Measurements from ENCODE around the gene ULK1. TPM values are rescaled to one million over a fixed set of nuclear protein-coding genes. Genes with fewer than 3 reads are reported as not detected.

ULK1 gene
- total and polyA plus RNA-seq, 2 experiments from 2014 or later = 8.4 to 33.8 TPM

DNA sequence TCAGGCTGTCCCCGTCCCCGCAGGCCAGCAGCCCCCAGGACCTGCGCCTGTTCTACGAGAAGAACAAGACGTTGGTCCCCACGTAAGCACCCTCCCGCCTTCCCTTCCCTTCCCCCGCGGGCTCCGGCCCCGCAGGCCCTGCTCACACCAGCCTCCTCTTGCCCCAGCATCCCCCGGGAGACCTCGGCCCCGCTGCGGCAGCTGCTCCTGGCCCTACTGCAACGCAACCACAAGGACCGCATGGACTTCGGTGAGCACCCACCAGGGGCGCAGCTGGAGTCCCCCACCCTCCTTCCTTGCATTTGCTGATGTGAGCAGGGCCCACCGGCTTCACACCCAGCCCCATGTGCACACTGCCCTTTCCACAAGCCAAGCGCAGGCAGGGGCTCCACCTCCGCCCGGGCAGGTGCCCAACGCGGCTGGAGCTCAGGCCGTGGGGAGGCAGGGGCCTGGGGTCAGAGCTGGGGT, 15.4 kb downstream of the ULK1 start (continued):
- TF ChIP-seq STAT1 (IDR thresholded peaks at IDR 0.05; ENCODE audit: unreplicated experiment) = no peak
- TF ChIP-seq EZH2 (IDR thresholded peaks at IDR 0.05; ENCODE audit: low read depth, unreplicated experiment) = no peak
- no peak for TF ChIP-seq CREB1 (CRISPR knock-in tag; IDR thresholded peaks at IDR 0.05; ENCODE audit: low read depth)
- no peak for TF ChIP-seq NANOG (IDR thresholded peaks at IDR 0.05; ENCODE audit: borderline replicate concordance)
- TF ChIP-seq EZH2phosphoT487 (IDR thresholded peaks at IDR 0.05; ENCODE audit: unreplicated experiment) = no peak
- TF ChIP-seq, protein P1, sequence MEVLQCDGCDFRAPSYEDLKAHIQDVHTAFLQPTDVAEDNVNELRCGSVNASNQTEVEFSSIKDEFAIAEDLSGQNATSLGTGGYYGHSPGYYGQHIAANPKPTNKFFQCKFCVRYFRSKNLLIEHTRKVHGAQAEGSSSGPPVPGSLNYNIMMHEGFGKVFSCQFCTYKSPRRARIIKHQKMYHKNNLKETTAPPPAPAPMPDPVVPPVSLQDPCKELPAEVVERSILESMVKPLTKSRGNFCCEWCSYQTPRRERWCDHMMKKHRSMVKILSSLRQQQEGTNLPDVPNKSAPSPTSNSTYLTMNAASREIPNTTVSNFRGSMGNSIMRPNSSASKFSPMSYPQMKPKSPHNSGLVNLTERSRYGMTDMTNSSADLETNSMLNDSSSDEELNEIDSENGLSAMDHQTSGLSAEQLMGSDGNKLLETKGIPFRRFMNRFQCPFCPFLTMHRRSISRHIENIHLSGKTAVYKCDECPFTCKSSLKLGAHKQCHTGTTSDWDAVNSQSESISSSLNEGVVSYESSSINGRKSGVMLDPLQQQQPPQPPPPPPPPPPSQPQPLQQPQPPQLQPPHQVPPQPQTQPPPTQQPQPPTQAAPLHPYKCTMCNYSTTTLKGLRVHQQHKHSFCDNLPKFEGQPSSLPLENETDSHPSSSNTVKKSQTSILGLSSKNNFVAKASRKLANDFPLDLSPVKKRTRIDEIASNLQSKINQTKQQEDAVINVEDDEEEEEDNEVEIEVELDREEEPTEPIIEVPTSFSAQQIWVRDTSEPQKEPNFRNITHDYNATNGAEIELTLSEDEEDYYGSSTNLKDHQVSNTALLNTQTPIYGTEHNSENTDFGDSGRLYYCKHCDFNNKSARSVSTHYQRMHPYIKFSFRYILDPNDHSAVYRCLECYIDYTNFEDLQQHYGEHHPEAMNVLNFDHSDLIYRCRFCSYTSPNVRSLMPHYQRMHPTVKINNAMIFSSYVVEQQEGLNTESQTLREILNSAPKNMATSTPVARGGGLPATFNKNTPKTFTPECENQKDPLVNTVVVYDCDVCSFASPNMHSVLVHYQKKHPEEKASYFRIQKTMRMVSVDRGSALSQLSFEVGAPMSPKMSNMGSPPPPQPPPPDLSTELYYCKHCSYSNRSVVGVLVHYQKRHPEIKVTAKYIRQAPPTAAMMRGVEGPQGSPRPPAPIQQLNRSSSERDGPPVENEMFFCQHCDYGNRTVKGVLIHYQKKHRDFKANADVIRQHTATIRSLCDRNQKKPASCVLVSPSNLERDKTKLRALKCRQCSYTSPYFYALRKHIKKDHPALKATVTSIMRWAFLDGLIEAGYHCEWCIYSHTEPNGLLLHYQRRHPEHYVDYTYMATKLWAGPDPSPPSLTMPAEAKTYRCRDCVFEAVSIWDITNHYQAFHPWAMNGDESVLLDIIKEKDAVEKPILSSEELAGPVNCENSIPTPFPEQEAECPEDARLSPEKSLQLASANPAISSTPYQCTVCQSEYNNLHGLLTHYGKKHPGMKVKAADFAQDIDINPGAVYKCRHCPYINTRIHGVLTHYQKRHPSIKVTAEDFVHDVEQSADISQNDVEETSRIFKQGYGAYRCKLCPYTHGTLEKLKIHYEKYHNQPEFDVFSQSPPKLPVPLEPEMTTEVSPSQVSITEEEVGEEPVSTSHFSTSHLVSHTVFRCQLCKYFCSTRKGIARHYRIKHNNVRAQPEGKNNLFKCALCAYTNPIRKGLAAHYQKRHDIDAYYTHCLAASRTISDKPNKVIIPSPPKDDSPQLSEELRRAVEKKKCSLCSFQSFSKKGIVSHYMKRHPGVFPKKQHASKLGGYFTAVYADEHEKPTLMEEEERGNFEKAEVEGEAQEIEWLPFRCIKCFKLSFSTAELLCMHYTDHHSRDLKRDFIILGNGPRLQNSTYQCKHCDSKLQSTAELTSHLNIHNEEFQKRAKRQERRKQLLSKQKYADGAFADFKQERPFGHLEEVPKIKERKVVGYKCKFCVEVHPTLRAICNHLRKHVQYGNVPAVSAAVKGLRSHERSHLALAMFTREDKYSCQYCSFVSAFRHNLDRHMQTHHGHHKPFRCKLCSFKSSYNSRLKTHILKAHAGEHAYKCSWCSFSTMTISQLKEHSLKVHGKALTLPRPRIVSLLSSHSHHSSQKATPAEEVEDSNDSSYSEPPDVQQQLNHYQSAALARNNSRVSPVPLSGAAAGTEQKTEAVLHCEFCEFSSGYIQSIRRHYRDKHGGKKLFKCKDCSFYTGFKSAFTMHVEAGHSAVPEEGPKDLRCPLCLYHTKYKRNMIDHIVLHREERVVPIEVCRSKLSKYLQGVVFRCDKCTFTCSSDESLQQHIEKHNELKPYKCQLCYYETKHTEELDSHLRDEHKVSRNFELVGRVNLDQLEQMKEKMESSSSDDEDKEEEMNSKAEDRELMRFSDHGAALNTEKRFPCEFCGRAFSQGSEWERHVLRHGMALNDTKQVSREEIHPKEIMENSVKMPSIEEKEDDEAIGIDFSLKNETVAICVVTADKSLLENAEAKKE (CRISPR knock-in tag; IDR thresholded peaks at IDR 0.05) = no peak

DNA sequence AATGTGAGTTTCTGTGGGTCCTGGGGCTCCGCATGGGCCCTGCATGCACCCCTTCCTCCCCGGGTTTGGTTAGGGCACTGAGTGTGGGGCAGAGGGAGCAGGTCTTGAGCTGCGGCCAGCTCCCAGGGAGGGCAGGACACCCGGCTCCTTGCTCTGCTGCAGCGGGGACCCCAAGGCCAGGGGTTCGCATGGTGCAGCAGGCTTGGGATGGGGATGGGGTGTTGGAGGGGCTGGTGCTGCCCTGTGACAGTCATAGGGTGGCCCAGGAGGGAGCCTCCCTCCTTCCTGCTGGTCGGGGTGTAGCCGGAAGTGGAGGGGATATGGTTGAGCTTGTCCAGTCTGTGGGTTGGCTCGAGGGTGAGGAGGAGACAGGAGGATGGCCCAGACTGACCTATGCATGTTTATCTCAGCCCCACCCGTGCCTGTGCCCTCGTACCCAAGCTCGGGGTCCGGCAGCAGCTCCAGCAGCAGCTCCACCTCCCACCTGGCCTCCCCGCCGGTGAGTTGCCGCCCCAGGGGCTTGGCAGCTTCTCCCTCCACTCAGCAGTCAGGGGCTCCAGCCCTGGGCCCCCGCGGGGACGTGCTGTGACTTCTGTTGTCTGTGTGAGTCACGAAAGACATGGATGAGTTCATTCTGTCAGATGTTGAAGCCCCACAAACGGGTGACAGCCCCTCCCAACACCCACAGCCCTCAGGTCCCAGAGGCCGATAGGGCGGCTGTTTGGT, 16.0 kb downstream of the ULK1 start:
- Histone ChIP-seq H3K36me3 (ENCODE audit: insufficient read depth) (no peaks in the 10 kb centered on the region), H3K79me2 (replicated peaks; ENCODE audit: insufficient read depth) (no peaks in the 10 kb centered on the region), H2AFZ (no peak overlapping the region), H4K20me1 (replicated peaks; ENCODE audit: insufficient read depth) (peaks cover 8% of the 10 kb centered on the region; the same call in 1 of the 2 replicates), H3K4me3 (no peak overlapping the region), H3K27me3 (ENCODE audit: insufficient read depth) (no peaks in the 10 kb centered on the region), H3F3A (replicated peaks; ENCODE audit: low read depth) (0 out of 2 replicates have a peak, but pooled peaks cover 8% of the 10 kb centered on the region), H3K27ac (ENCODE audit: low read depth) (no peak overlapping the region), H3K4me1 (ENCODE audit: insufficient read depth) (no peaks in the 10 kb centered on the region), H3K9me2 (ENCODE audit: insufficient read depth) (no peaks in the 10 kb centered on the region), H3K4me2 (no peak overlapping the region)
- ATAC-seq (no peak), DNase-seq (ENCODE audit: low spot score) (no peak)
- Mint-ChIP-seq H3K9me3 (no peaks in the 10 kb centered on the region), H3K27ac (no peak overlapping the region), H3K4me3 (no peak overlapping the region), H3K4me1 (no peaks in the 10 kb centered on the region; the same call in 1 of the 3 replicates), H3K27me3 (ENCODE audit: insufficient read depth, low read depth, poor library complexity) (peaks cover 8% of the 10 kb centered on the region), H3K36me3 (ENCODE audit: low read depth) (peaks cover 30% of the 10 kb centered on the region)
- TF ChIP-seq, protein P1 (CRISPR knock-in tag; IDR thresholded peaks at IDR 0.05) = no peak
- TF ChIP-seq, protein P2, sequence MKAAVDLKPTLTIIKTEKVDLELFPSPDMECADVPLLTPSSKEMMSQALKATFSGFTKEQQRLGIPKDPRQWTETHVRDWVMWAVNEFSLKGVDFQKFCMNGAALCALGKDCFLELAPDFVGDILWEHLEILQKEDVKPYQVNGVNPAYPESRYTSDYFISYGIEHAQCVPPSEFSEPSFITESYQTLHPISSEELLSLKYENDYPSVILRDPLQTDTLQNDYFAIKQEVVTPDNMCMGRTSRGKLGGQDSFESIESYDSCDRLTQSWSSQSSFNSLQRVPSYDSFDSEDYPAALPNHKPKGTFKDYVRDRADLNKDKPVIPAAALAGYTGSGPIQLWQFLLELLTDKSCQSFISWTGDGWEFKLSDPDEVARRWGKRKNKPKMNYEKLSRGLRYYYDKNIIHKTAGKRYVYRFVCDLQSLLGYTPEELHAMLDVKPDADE (IDR thresholded peaks at IDR 0.05) = no peak
- no peak for TF ChIP-seq POLR2AphosphoS5 (IDR thresholded peaks at IDR 0.05; ENCODE audit: low read depth)
